HEK293 (cell line): ENCODE data around the gene SLC2A4.

ENCODE experiments used
- CTCF ChIA-PET: fragments of 350-600 bp; formaldehyde crosslinking; extraction: SDS; loops from one replicate; lab custom pipeline; 2021; ENCODE audit warnings: antibody characterized with exemption; lab: Yijun Ruan, JAX
- POLR2A ChIA-PET: fragments of 300-600 bp; formaldehyde crosslinking; extraction: SDS; loops from one replicate; lab custom pipeline; 2020; ENCODE audit warnings: antibody characterized with exemption, inconsistent platforms; lab: Yijun Ruan, JAX
- H3K27ac ChIP-seq: fragments of 200-500 bp; sonication (Bioruptor generic); 2 replicates; pipeline ENCODE4 v1.5.1; 2014; ENCODE audit warnings: low read depth, low read length, control low read depth, inconsistent platforms; ENCODE audit errors: extremely low read depth
- H3K36me3 ChIP-seq, 2 experiments: fragments of 200-500 bp in 1 of 2; sonication (Bioruptor generic) in 1 of 2; 1 replicate in 1 of 2; 2 replicates in 1 of 2; pipeline ENCODE4 v1.5.1; 2014 to 2017; ENCODE audit warnings: inconsistent platforms in 2 of 2, low read length in 2 of 2; ENCODE audit not compliant: control insufficient read depth in 2 of 2, insufficient read depth in 1 of 2
- H3K4me1 ChIP-seq: fragments of 200-500 bp; sonication (Bioruptor generic); 2 replicates; pipeline ENCODE4 v1.5.1; 2014; ENCODE audit warnings: mild to moderate bottlenecking, low read length, inconsistent platforms; ENCODE audit not compliant: control insufficient read depth, insufficient read depth
- H3K4me3 ChIP-seq: 2 replicates; pipeline ENCODE4 v1.5.1; 2011; ENCODE audit warnings: low read depth, mild to moderate bottlenecking, control low read depth, low read length, moderate library complexity
- H3K9me3 ChIP-seq: fragments of 200-500 bp; sonication (Bioruptor generic); 2 replicates; pipeline ENCODE4 v1.5.1; 2014; ENCODE audit warnings: low read depth, low read length, inconsistent platforms; ENCODE audit not compliant: control insufficient read depth, insufficient read depth
- GLIS1 ChIP-seq: fragments of 450-650 bp; formaldehyde crosslinking; IDR thresholded peaks from 2 replicates; pipeline ENCODE4 v1.5.1; 2016; ENCODE audit warnings: missing biosample characterization, missing genetic modification characterization
- GLIS2 ChIP-seq: fragments of 450-650 bp; formaldehyde crosslinking; IDR thresholded peaks from 2 replicates; pipeline ENCODE4 v1.5.1; 2016; ENCODE audit warnings: missing biosample characterization, missing genetic modification characterization
- IKZF3 ChIP-seq: fragments of 450-650 bp; IDR thresholded peaks from 2 replicates; pipeline ENCODE4 v1.5.0; 2018; ENCODE audit warnings: missing biosample characterization, mild to moderate bottlenecking, missing genetic modification characterization, moderate library complexity
- KLF9 ChIP-seq: fragments of 450-650 bp; formaldehyde crosslinking; IDR thresholded peaks from 2 replicates; pipeline ENCODE4 v1.5.1; 2016; ENCODE audit warnings: missing biosample characterization, missing genetic modification characterization, low read depth
- MZF1 ChIP-seq: fragments of 450-650 bp; formaldehyde crosslinking; IDR thresholded peaks from 2 replicates; pipeline ENCODE4 v1.5.1; 2017; ENCODE audit warnings: missing biosample characterization, missing genetic modification characterization, borderline replicate concordance
- OVOL3 ChIP-seq: fragments of 450-650 bp; formaldehyde crosslinking; IDR thresholded peaks from 2 replicates; pipeline ENCODE4 v1.5.1; 2016; ENCODE audit warnings: missing biosample characterization, missing genetic modification characterization
- PRDM6 ChIP-seq: fragments of 450-650 bp; formaldehyde crosslinking; IDR thresholded peaks from 2 replicates; pipeline ENCODE4 v1.5.1; 2017; ENCODE audit warnings: missing biosample characterization, missing genetic modification characterization
- TCF7L2 ChIP-seq: IDR thresholded peaks from 2 replicates; pipeline ENCODE4 v1.6.1; 2011; ENCODE audit warnings: low read depth, mild to moderate bottlenecking, inconsistent platforms, low read length, moderate library complexity, borderline replicate concordance
- ZBTB10 ChIP-seq: fragments of 450-650 bp; formaldehyde crosslinking; IDR thresholded peaks from 2 replicates; pipeline ENCODE4 v1.5.1; 2016; ENCODE audit warnings: missing biosample characterization, missing genetic modification characterization
- ZBTB11 ChIP-seq: fragments of 450-650 bp; formaldehyde crosslinking; conservative IDR thresholded peaks from 2 replicates; pipeline ENCODE4 v1.5.1; 2016; ENCODE audit warnings: low read depth, missing biosample characterization, missing genetic modification characterization
- ZBTB20 ChIP-seq: fragments of 450-650 bp; formaldehyde crosslinking; IDR thresholded peaks from 2 replicates; pipeline ENCODE4 v1.5.1; 2016; ENCODE audit warnings: missing biosample characterization, missing genetic modification characterization
- ZNF148 ChIP-seq: fragments of 450-650 bp; formaldehyde crosslinking; IDR thresholded peaks from 2 replicates; pipeline ENCODE4 v1.5.0; 2017; ENCODE audit warnings: missing biosample characterization, missing genetic modification characterization, borderline replicate concordance
- ZNF155 ChIP-seq: fragments of 450-650 bp; formaldehyde crosslinking; IDR thresholded peaks from 2 replicates; pipeline ENCODE4 v1.5.1; 2016; ENCODE audit warnings: missing biosample characterization, missing genetic modification characterization
- ZNF214 ChIP-seq: fragments of 450-650 bp; formaldehyde crosslinking; IDR thresholded peaks from 2 replicates; pipeline ENCODE4 v1.5.1; 2017; ENCODE audit warnings: missing biosample characterization, mild to moderate bottlenecking, missing genetic modification characterization, borderline replicate concordance
- ZNF23 ChIP-seq: fragments of 450-650 bp; formaldehyde crosslinking; IDR thresholded peaks from 2 replicates; pipeline ENCODE4 v1.5.1; 2016; ENCODE audit warnings: missing biosample characterization, missing genetic modification characterization, borderline replicate concordance
- ZNF266 ChIP-seq: fragments of 450-650 bp; formaldehyde crosslinking; IDR thresholded peaks from 2 replicates; pipeline ENCODE4 v1.5.1; 2016; ENCODE audit warnings: missing biosample characterization, missing genetic modification characterization, low read depth
- ZNF280C ChIP-seq: fragments of 450-650 bp; formaldehyde crosslinking; IDR thresholded peaks from 2 replicates; pipeline ENCODE4 v1.5.1; 2016; ENCODE audit warnings: missing biosample characterization, missing genetic modification characterization
- ZNF335 ChIP-seq: fragments of 450-650 bp; formaldehyde crosslinking; conservative IDR thresholded peaks from 2 replicates; pipeline ENCODE4 v1.5.1; 2016; ENCODE audit warnings: missing biosample characterization, missing genetic modification characterization
- ZNF426 ChIP-seq: fragments of 450-650 bp; formaldehyde crosslinking; IDR thresholded peaks from 2 replicates; pipeline ENCODE4 v1.5.1; 2017; ENCODE audit warnings: missing biosample characterization, missing genetic modification characterization, mild to moderate bottlenecking, inconsistent platforms, moderate library complexity
- ZNF488 ChIP-seq: fragments of 450-650 bp; formaldehyde crosslinking; IDR thresholded peaks from 2 replicates; pipeline ENCODE4 v1.5.1; 2016; ENCODE audit warnings: missing biosample characterization, missing genetic modification characterization
- ZNF548 ChIP-seq: fragments of 450-650 bp; formaldehyde crosslinking; IDR thresholded peaks from 2 replicates; pipeline ENCODE4 v1.5.1; 2016; ENCODE audit warnings: missing biosample characterization, missing genetic modification characterization
- ZNF585B ChIP-seq: fragments of 450-650 bp; formaldehyde crosslinking; IDR thresholded peaks from 2 replicates; pipeline ENCODE4 v1.5.1; 2016; ENCODE audit warnings: missing biosample characterization, missing genetic modification characterization
- ZXDB ChIP-seq: fragments of 450-650 bp; formaldehyde crosslinking; IDR thresholded peaks from 2 replicates; pipeline ENCODE4 v1.5.1; 2016; ENCODE audit warnings: missing biosample characterization, missing genetic modification characterization

The SLC2A4 gene

GRCh38 chr17:7238420-7239090, 43.0 kb upstream of the SLC2A4 start:
- Histone ChIP-seq H3K9me3 (no peaks in the 10 kb centered on the region), H3K27ac (peak overlapping the region; percentile 89), H3K4me1 (peaks cover 13% of the 10 kb centered on the region), H3K36me3 (peaks cover 18 to 49% of the 10 kb centered on the region in 2 experiments), H3K4me3 (peak overlapping the region; percentile 90)
- ChIA-PET POLR2A (interaction anchor here (0.5 to 14.2 kb wide), 16 partner anchors 9 to 1170 kb away, joined by 3 to 284 read pairs (median 5); partner anchors contain the start of genes ACADVL, CTDNEP1, DLG4 and ELP5), CTCF (interaction anchor here (0.6 to 5.2 kb wide), 4 partner anchors 19 to 1827 kb away, joined by 3 to 33 read pairs (median 8); partner anchors contain the start of genes ACADVL, DLG4 and SLC2A4)
- no peak for TF ChIP-seq ZNF280C (tag by site-specific recombination)
- 0 out of 2 replicates have a peak, but pooled peaks have one; percentile 8 for TF ChIP-seq ZBTB10 (tag by site-specific recombination)
- TF ChIP-seq ZNF155 (tag by site-specific recombination), result no peak
- no peak for TF ChIP-seq ZNF23 (tag by site-specific recombination)
- no peak for TF ChIP-seq PRDM6 (tag by site-specific recombination)
- no peak for TF ChIP-seq IKZF3 (tag by site-specific recombination)
- no peak for TF ChIP-seq KLF9
- no peak for TF ChIP-seq ZNF585B (tag by site-specific recombination)
- peak; percentile 30; the same call in 1 of the 2 replicates for TF ChIP-seq GLIS1 (tag by site-specific recombination)
- TF ChIP-seq ZNF148 (tag by site-specific recombination), result no peak
- no peak for TF ChIP-seq ZNF488
- TF ChIP-seq ZBTB20, result peak; percentile 93
- no peak for TF ChIP-seq TCF7L2
- no peak for TF ChIP-seq ZNF426
- no peak for TF ChIP-seq MZF1 (tag by site-specific recombination)
- TF ChIP-seq OVOL3 (tag by site-specific recombination), result no peak
- TF ChIP-seq ZNF266 (tag by site-specific recombination), result 0 out of 2 replicates have a peak, but pooled peaks have one; percentile 25
- no peak for TF ChIP-seq ZNF214 (tag by site-specific recombination)
- TF ChIP-seq ZNF548, result no peak
- no peak for TF ChIP-seq ZBTB11 (tag by site-specific recombination)
- TF ChIP-seq ZXDB, result no peak
- TF ChIP-seq GLIS2 (tag by site-specific recombination), result no peak; the same call in 1 of the 2 replicates
- no peak for TF ChIP-seq ZNF335 (tag by site-specific recombination)
